ENCODE data around the gene AHDC1. TPM values are rescaled to one million over a fixed set of nuclear protein-coding genes. Genes with fewer than 3 reads are reported as not detected.
A peak's percentile ranks its signal among the peaks of the same experiment; 100 is the strongest.

The AHDC1 gene
- total and polyA plus RNA-seq, 2 experiments from 2014 or later = 13.3 to 14.4 TPM

- H3K27ac ChIP-seq = peak overlapping the region; percentile 78
- H4K20me1 ChIP-seq (ENCODE audit: insufficient read depth, poor library complexity, severe bottlenecking) = peaks cover 70% of the 10 kb centered on the region
These were observed 34.9 kb downstream of the AHDC1 start for GRCh38 chr1:27569088-27569460.

GRCh38 chr1:27568300-27569087 is 35.5 kb downstream of the AHDC1 start:
- TF ChIP-seq, protein P1, sequence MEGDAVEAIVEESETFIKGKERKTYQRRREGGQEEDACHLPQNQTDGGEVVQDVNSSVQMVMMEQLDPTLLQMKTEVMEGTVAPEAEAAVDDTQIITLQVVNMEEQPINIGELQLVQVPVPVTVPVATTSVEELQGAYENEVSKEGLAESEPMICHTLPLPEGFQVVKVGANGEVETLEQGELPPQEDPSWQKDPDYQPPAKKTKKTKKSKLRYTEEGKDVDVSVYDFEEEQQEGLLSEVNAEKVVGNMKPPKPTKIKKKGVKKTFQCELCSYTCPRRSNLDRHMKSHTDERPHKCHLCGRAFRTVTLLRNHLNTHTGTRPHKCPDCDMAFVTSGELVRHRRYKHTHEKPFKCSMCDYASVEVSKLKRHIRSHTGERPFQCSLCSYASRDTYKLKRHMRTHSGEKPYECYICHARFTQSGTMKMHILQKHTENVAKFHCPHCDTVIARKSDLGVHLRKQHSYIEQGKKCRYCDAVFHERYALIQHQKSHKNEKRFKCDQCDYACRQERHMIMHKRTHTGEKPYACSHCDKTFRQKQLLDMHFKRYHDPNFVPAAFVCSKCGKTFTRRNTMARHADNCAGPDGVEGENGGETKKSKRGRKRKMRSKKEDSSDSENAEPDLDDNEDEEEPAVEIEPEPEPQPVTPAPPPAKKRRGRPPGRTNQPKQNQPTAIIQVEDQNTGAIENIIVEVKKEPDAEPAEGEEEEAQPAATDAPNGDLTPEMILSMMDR (IDR thresholded peaks at IDR 0.05; ENCODE audit: poor library complexity) = peak; percentile 77
- TF ChIP-seq EZH2 (IDR thresholded peaks at IDR 0.05; ENCODE audit: borderline replicate concordance) = no peak
- Histone ChIP-seq H3K4me3 (no peak overlapping the region), H3K79me2 (peaks cover 86% of the 10 kb centered on the region), H3K9me2 (replicated peaks; ENCODE audit: insufficient read depth) (no peaks in the 10 kb centered on the region), H3K4me1 (ENCODE audit: insufficient read depth) (peaks cover 95% of the 10 kb centered on the region), H4K20me1 (ENCODE audit: insufficient read depth, poor library complexity, severe bottlenecking) (peaks cover 64% of the 10 kb centered on the region), H3K4me2 (peak overlapping the region; percentile 67), H3K36me3 (replicated peaks; ENCODE audit: insufficient read depth, low read depth) (no peaks in the 10 kb centered on the region), H3K9me3 (ENCODE audit: low read depth) (no peaks in the 10 kb centered on the region), H3K27me3 (no peaks in the 10 kb centered on the region), H3K27ac (peak overlapping the region; percentile 94), H2AFZ (no peak overlapping the region)
- DNase-seq (ENCODE audit: low spot score) = peak; percentile 99
- 4% methylated on average over 28 of the region's 65 CpGs for WGBS (ENCODE audit: low lambda C conversion rate, missing lambda C conversion rate)

More at GRCh38 chr1:27569088-27569460, 34.9 kb downstream of the AHDC1 start:
- Histone ChIP-seq H3K4me2 (peak overlapping the region; percentile 64), H3K27me3 (no peaks in the 10 kb centered on the region), H3K79me2 (peaks cover 88% of the 10 kb centered on the region), H3K36me3 (replicated peaks; ENCODE audit: insufficient read depth, low read depth) (no peaks in the 10 kb centered on the region), H3K9me2 (replicated peaks; ENCODE audit: insufficient read depth) (no peaks in the 10 kb centered on the region), H3K4me3 (no peak overlapping the region), H3K9me3 (ENCODE audit: low read depth) (no peaks in the 10 kb centered on the region), H2AFZ (no peak overlapping the region), H3K4me1 (ENCODE audit: insufficient read depth) (peaks cover 95% of the 10 kb centered on the region)
- WGBS (ENCODE audit: low lambda C conversion rate, missing lambda C conversion rate) = 92% methylated on average over 3 of the region's 3 CpGs
- no peak for DNase-seq (ENCODE audit: low spot score)
- TF ChIP-seq EZH2 (IDR thresholded peaks at IDR 0.05; ENCODE audit: borderline replicate concordance) = no peak

- H3K4me1 ChIP-seq (ENCODE audit: insufficient read depth) = peaks cover 94% of the 10 kb centered on the region
- TF ChIP-seq EZH2phosphoT487 (IDR thresholded peaks at IDR 0.05; ENCODE audit: low read depth, severe bottlenecking, unreplicated experiment) (no peak), EZH2 (IDR thresholded peaks at IDR 0.05; ENCODE audit: borderline replicate concordance) (no peak)
- TF ChIP-seq, protein P1 (IDR thresholded peaks at IDR 0.05; ENCODE audit: poor library complexity) = no peak
- H3K4me3 ChIP-seq = no peak overlapping the region
These were observed 36.0 kb downstream of the AHDC1 start for GRCh38 chr1:27567971-27568299.

DNA sequence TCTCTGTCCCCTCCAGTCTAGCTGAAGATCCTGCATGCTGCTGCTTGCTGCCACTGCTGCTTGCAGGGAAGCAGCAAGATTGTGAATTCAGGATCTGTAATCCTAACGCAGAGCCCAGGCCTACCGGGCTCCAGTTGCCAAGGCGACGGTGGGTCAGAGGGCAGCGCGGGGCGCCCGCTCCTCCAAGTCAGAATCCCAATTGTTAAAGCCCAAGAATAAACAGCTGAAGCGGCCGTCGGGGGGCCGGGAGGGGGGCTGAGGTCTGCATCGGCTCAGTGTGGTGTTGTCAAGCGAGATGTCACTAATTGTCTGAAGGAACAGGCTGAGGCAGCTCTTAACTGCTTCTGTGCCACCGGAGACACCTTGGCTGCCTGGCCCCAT is 36.8 kb downstream of the AHDC1 start:
- DNase-seq (ENCODE audit: low spot score) = peak; percentile 38
- H3K4me2 ChIP-seq = peak overlapping the region; percentile 67
- H3K4me3 ChIP-seq = no peak overlapping the region
- H3K9me2 ChIP-seq (replicated peaks; ENCODE audit: insufficient read depth) = no peaks in the 10 kb centered on the region
- peak overlapping the region; percentile 94 for H3K27ac ChIP-seq
- H3K27me3 ChIP-seq = no peaks in the 10 kb centered on the region
- peaks cover 86% of the 10 kb centered on the region for H3K79me2 ChIP-seq
- WGBS (ENCODE audit: low lambda C conversion rate, missing lambda C conversion rate) = 30% methylated on average over 14 of the region's 15 CpGs
- peaks cover 94% of the 10 kb centered on the region for H3K4me1 ChIP-seq (ENCODE audit: insufficient read depth)
- TF ChIP-seq, protein P1 (IDR thresholded peaks at IDR 0.05; ENCODE audit: poor library complexity) = no peak
- TF ChIP-seq EZH2phosphoT487 (IDR thresholded peaks at IDR 0.05; ENCODE audit: low read depth, severe bottlenecking, unreplicated experiment) (no peak), EZH2 (IDR thresholded peaks at IDR 0.05; ENCODE audit: borderline replicate concordance) (no peak)
- H4K20me1 ChIP-seq (ENCODE audit: insufficient read depth, poor library complexity, severe bottlenecking) = peaks cover 54% of the 10 kb centered on the region
- no peaks in the 10 kb centered on the region for H3K36me3 ChIP-seq (replicated peaks; ENCODE audit: insufficient read depth, low read depth)
- H3K9me3 ChIP-seq (ENCODE audit: low read depth) = no peaks in the 10 kb centered on the region
- no peak overlapping the region for H2AFZ ChIP-seq

More at GRCh38 chr1:27567971-27568299, 36.0 kb downstream of the AHDC1 start:
- Histone ChIP-seq H3K27ac (peak overlapping the region; percentile 94), H3K27me3 (no peaks in the 10 kb centered on the region), H3K36me3 (replicated peaks; ENCODE audit: insufficient read depth, low read depth) (no peaks in the 10 kb centered on the region), H3K9me3 (ENCODE audit: low read depth) (no peaks in the 10 kb centered on the region), H3K4me2 (peak overlapping the region; percentile 67), H3K9me2 (replicated peaks; ENCODE audit: insufficient read depth) (no peaks in the 10 kb centered on the region), H3K79me2 (peaks cover 86% of the 10 kb centered on the region), H4K20me1 (ENCODE audit: insufficient read depth, poor library complexity, severe bottlenecking) (peaks cover 59% of the 10 kb centered on the region), H2AFZ (no peak overlapping the region)
- no peak for DNase-seq (ENCODE audit: low spot score)
- 83% methylated on average over 8 of the region's 8 CpGs for WGBS (ENCODE audit: low lambda C conversion rate, missing lambda C conversion rate)
